Measurements from ENCODE around the gene SMIM32. TPM values are rescaled to one million over a fixed set of nuclear protein-coding genes. Genes with fewer than 3 reads are reported as not detected.

SMIM32 gene
- total RNA-seq, 3 donors from 2014 or later = not detected

GRCh38 chr5:136208916-136209315 lies 16.0 kb upstream of the SMIM32 start:
- Histone ChIP-seq H3K9me3 (no peaks in the 10 kb centered on the region), H3K36me3 (no peaks in the 10 kb centered on the region), H3K4me3 (no peak overlapping the region), H3K4me1 (no peaks in the 10 kb centered on the region), H3K27me3 (peaks cover 0 to 20% of the 10 kb centered on the region in 2 donors), H3K27ac (no peak overlapping the region)
- intact Hi-C loops (cut with DNase I; ENCODE audit: low total_unique reads) = no loop called here
- TF ChIP-seq CTCF (IDR thresholded peaks at IDR 0.05) = no peak
- no peak for TF ChIP-seq POLR2A (IDR thresholded peaks at IDR 0.05)
- no peak for TF ChIP-seq POLR2AphosphoS5 (IDR thresholded peaks at IDR 0.05)
- DNase-seq (ENCODE audit: low spot score in 2 of 2) = no peak

GRCh38 chr5:136207631-136208030 lies 14.7 kb upstream of the SMIM32 start:
- no peak for DNase-seq (ENCODE audit: low spot score in 2 of 2)
- TF ChIP-seq POLR2AphosphoS5 (IDR thresholded peaks at IDR 0.05) = no peak
- H3K36me3 ChIP-seq = no peaks in the 10 kb centered on the region
- no peak overlapping the region for H3K4me3 ChIP-seq
- no peaks in the 10 kb centered on the region for H3K9me3 ChIP-seq
- peaks cover 0 to 13% of the 10 kb centered on the region in 2 donors for H3K27me3 ChIP-seq
- intact Hi-C loops (cut with DNase I; ENCODE audit: low total_unique reads) = no loop called here
- H3K4me1 ChIP-seq = no peaks in the 10 kb centered on the region
- no peak overlapping the region for H3K27ac ChIP-seq

- H3K27me3 ChIP-seq = peaks cover 0 to 11% of the 10 kb centered on the region in 2 donors
- H3K4me3 ChIP-seq = no peak overlapping the region
- TF ChIP-seq CTCF (IDR thresholded peaks at IDR 0.05) (no peak), POLR2A (IDR thresholded peaks at IDR 0.05) (no peak), POLR2AphosphoS5 (IDR thresholded peaks at IDR 0.05) (no peak)
- intact Hi-C loops (cut with DNase I; ENCODE audit: low total_unique reads) = no loop called here
- no peaks in the 10 kb centered on the region for H3K9me3 ChIP-seq
- DNase-seq (ENCODE audit: low spot score in 2 of 2) = no peak
- H3K36me3 ChIP-seq = no peaks in the 10 kb centered on the region
- no peaks in the 10 kb centered on the region for H3K4me1 ChIP-seq
- no peak overlapping the region for H3K27ac ChIP-seq
These were observed 13.4 kb upstream of the SMIM32 start for GRCh38 chr5:136206361-136206760.

- Histone ChIP-seq H3K36me3 (no peaks in the 10 kb centered on the region), H3K4me3 (no peak overlapping the region), H3K27ac (no peak overlapping the region), H3K9me3 (no peaks in the 10 kb centered on the region), H3K27me3 (peaks cover 0 to 7% of the 10 kb centered on the region in 2 donors), H3K4me1 (no peaks in the 10 kb centered on the region)
- no peak for TF ChIP-seq CTCF (IDR thresholded peaks at IDR 0.05)
- no peak for TF ChIP-seq POLR2AphosphoS5 (IDR thresholded peaks at IDR 0.05)
- no peak for TF ChIP-seq POLR2A (IDR thresholded peaks at IDR 0.05)
- intact Hi-C loops (cut with DNase I; ENCODE audit: low total_unique reads) = no loop called here
- DNase-seq (ENCODE audit: low spot score in 2 of 2) = no peak
These were observed 13.0 kb upstream of the SMIM32 start for GRCh38 chr5:136205941-136206340.

GRCh38 chr5:136205061-136205702 lies 12.2 kb upstream of the SMIM32 start:
- H3K27me3 ChIP-seq = peaks cover 0 to 3% of the 10 kb centered on the region in 2 donors
- no peak for DNase-seq (ENCODE audit: low spot score in 2 of 2)
- TF ChIP-seq POLR2AphosphoS5 (IDR thresholded peaks at IDR 0.05) (no peak), CTCF (IDR thresholded peaks at IDR 0.05) (no peak), POLR2A (IDR thresholded peaks at IDR 0.05) (no peak)
- no peaks in the 10 kb centered on the region for H3K4me1 ChIP-seq
- H3K4me3 ChIP-seq = no peak overlapping the region
- no peaks in the 10 kb centered on the region for H3K36me3 ChIP-seq
- no peak overlapping the region for H3K27ac ChIP-seq
- H3K9me3 ChIP-seq = no peaks in the 10 kb centered on the region
- intact Hi-C loops (cut with DNase I; ENCODE audit: low total_unique reads) = no loop called here
